Measurements from ENCODE around the gene NRN1L.
"Not testable (repeated sequence)": the region's sequence is repeated elsewhere in the genome, so short reads cannot be mapped to it uniquely, and the experiment has no call there.

Gene NRN1L

GRCh38 chr16:67882374-67883145, 2.1 kb upstream of the NRN1L start:
- no peak for DNase-seq (ENCODE audit: low spot score)

DNA sequence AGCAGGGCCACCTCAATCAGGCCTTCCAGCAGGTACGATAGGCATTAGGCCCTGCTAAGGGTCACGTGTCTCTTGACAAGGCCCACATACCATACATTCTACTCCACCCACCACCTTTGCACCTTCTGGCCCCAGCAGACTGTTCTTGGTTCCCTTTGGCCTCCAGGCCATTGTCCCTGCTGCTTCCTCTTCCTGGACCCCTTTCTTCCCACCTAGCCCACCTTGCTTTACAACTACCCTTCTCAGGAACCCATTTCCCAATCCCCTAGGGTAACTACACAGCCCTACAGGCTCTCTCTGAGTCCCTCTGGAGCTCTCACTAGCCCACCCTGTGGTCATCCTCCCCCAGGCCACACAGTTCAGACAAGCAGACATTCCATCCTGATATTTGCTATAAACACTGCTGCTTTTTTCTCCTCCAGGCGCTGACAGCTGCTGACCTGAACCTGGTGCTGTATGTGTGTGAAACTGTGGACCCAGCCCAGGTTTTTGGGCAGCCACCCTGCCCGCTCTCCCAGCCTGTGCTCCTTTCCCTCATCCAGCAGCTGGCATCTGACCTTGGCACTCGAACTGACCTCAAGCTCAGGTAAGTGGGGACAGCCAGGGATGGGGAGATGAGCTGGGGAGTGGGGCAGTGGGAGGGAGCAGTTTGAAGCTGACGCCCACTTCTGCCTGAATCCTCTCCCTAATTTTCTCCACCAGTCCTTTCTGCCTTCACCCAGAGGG, 1.4 kb upstream of the NRN1L start:
- no peak for DNase-seq (ENCODE audit: low spot score)

- peak; percentile 98 for DNase-seq (ENCODE audit: low spot score)
Observed at GRCh38 chr16:67883872-67884261, 818 bp upstream of the NRN1L start.

DNA sequence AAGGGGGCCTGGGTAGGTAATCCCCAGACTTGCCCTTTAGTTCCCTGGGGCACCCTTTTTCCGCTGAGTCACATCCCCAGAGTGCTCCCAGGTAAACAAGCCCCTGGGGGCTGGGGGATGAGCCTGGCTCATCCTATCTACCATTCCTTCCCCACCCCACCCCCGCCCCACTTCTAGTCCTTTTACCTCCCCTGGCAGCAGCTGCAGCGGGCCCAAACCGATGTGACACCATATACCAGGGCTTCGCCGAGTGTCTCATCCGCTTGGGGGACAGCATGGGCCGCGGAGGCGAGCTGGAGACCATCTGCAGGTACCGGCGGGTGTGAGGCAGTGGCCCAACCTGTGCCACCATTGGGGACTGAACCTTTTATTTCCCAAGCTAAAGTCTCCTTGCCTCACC, 860 bp downstream of the NRN1L start:
- no peak for DNase-seq (ENCODE audit: low spot score)

DNA sequence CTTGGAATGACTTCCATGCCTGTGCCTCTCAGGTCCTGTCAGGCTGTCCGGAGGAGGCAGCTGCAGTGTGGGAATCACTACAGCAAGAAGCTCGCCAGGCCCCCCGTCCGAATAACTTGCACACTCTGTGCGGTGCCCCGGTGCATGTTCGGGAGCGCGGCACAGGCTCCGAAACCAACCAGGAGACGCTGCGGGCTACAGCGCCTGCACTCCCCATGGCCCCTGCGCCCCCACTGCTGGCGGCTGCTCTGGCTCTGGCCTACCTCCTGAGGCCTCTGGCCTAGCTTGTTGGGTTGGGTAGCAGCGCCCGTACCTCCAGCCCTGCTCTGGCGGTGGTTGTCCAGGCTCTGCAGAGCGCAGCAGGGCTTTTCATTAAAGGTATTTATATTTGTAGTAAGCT, 1.3 kb downstream of the NRN1L start:
- no peak for DNase-seq (ENCODE audit: low spot score)

DNA sequence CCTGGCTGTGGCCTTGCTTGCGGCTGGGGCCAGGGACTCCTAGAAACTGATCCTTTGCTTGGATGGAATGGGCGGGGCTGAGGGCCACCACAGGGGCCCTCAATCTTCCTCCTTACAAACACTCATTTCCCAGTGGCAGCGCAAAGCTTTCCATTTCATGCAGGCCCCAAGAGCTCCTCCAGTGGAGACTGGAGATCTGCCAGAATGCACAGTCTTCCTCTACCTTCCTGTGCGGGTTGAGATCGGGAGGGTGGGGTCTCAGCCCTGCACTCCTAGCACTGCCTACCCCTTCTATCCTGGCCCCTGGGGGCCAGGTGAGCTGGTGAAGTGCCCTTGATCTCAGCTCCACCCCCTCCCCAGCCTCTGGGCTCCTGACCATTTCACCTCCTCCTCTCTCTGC, 1.7 kb downstream of the NRN1L start:
- DNase-seq (ENCODE audit: low spot score), result no peak

DNA sequence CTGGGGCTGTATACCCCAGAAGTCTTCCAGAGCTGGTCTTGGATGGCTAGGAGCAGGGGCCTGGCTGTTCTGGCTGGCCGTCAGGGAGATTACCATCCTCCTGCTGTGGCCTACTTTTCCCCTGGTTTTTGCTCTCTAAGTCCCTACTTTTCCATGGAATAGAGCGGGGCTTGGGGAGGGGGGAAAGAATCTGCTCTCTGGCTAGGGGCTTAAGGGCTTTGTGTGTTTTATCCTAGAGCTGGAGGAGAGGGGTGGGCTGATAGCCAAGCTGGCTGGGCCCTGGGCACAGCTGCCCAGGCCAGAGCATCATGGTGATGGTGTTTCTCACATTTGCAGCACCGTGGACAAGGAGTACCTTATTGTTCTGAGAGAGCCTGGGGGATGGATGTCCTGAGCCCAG, 3.6 kb downstream of the NRN1L start:
- no peak for DNase-seq (ENCODE audit: low spot score)

DNA sequence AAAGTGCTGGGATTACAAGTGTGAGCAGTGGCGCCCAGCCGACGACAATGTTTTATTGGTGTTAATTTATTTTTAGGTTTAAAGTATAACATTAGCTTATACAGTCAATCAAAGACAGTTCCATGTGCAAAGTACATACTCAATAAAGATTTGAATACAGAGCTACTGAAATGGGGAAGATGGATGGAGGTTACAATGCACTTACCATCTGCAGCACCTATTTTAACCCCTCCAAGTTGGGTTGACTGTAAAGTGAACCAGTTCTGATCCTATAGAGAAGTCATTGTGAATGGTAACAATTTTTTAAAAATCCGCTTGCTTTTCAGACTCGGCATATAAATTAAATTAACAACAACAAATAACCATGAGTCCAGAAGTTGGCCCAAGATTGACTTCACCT, 7.7 kb downstream of the NRN1L start:
- no peak for DNase-seq (ENCODE audit: low spot score)

DNA sequence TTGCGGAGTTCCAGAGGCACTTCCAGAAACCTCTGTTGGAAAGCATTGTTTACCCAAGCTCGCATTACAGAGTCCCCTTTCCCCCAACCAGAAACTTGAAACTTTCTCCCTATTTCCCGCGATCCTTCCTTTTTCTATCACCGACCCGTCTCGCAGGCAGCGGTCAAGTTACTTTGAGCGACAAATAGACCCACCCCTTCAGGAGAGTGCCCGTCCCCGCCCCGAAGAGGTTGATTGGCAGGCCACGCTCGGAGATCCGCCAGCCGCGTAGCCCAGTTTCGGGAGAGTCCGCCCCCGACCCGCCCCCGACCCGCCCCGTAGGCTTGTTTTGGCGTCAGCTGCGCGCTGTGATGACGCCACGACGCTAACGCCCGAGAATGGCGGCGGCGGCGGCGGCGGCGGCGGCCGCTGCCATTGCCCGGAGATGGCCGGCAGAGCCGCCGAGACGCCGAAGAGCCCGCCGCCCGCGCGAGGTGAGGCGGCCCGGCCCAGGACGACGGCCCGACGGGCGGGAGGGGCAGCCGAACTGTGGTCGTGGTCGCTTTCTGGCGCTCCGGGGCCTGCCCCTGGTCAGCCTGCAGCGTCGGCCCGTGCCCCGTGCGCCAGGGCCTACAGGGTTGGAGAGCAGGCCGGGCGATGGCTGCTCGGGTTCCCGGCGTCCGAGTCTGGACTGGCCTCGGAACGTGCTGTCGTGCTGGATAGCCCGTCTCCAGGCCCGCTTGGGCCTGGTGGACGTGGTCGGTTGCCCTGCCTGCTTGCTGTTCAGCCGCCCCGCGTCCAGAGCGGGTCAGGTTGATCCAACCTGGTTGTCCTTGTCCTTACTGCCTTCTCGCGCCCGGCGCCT, 8.4 kb downstream of the NRN1L start, which contains the start of gene PSKH1:
Gene PSKH1, plus strand, starts transcription at position 356 of the 844 bp plus-strand sequence. CDS start 15,496 bp downstream, outside the sequence.
- peak; percentile 99 for DNase-seq (ENCODE audit: low spot score)

DNA sequence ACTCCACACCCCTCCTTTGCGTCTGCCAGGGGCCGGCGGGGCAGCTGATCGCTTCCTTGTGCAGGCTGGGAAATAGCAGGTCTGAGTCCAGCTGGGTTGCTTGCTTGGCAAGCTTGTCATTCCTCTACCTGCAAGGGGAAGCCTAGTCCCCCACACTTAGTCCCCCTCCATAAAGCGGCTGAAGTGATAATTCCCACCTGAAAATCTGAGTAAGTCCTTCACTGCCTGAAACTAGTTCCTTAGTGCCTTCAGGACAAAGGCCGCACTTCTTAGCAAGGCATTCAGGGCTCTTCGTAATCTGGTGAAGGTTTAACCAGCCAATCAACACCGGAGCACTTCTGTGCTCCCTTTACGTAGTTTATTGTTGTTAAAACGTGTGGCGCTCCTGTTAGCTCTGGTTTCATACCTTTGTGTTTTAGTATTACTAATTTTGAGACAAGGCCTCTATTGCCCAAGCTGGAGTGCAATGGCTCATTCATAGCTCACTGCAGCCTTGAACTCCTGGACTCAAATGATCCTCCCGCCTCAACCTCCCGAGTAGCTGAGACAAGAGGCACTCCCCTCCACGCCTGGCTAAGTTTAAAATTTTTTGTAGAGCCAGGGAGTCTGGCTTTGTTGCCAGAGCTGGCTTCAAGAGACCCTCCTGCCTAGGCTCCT, 9.2 kb downstream of the NRN1L start:
- no peak for DNase-seq (ENCODE audit: low spot score)

- no peak for DNase-seq (ENCODE audit: low spot score)
Observed at GRCh38 chr16:67897231-67897630, 12.5 kb downstream of the NRN1L start.

DNA sequence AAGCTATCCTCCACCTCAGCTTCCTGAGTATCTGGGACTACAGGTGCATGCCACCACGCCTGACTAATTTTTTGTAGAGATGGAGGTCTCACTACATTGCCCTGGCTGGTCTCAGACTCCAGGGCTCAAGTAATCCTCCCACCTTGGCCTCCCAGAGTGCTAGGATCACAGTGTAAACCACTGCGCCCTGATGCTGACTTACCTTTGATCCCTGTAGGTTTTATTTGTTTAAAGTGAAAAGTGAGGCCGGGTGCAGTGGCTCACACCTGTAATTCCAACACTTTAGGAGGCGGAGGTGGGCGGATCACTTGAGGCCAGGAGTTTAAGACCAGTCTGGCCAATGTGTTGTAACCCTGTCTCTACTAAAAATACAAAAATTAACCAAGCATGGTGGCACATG, 17.0 kb downstream of the NRN1L start:
- no peak for DNase-seq (ENCODE audit: low spot score)

- no peak for DNase-seq (ENCODE audit: low spot score)
Observed at GRCh38 chr16:67902831-67903230, 18.1 kb downstream of the NRN1L start.

DNA sequence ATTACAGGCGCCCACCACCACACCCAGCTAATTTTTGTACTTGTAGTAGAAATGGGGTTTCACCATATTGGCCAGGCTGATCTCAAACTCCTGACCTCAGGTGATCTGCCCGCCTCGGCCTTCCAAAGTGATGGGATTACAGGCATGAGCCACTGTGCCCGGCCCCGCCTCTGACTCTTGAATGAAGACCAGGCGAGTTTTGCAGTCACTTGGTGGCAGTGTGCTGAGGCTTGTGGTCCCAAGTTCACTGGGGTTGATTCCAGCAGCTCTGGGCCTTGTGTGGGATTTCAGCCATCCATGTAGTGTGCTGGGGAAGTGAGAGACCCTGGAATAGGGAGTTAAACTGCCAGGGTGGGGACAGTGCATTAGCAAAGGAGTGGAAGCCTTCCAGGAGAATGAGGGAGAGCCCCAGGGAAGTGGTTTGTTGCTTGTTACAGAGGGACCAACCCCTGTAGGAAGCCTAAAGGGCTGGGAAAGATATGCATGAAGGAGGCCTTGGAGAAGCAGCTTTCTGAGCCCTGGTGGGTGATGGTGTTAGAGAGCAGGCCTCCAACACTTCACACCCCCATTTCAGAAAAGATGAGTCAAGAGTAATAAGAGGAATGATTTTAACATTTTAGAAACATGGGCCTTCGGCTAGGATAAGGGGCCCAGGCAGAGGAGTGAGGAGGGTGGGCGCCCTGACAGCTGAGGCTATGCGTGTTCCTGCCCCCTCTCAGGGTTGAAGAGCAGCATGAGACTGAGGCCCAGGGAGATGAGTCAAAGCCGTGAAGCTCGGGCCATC, 22.9 kb downstream of the NRN1L start:
- DNase-seq (ENCODE audit: low spot score), result no peak

DNA sequence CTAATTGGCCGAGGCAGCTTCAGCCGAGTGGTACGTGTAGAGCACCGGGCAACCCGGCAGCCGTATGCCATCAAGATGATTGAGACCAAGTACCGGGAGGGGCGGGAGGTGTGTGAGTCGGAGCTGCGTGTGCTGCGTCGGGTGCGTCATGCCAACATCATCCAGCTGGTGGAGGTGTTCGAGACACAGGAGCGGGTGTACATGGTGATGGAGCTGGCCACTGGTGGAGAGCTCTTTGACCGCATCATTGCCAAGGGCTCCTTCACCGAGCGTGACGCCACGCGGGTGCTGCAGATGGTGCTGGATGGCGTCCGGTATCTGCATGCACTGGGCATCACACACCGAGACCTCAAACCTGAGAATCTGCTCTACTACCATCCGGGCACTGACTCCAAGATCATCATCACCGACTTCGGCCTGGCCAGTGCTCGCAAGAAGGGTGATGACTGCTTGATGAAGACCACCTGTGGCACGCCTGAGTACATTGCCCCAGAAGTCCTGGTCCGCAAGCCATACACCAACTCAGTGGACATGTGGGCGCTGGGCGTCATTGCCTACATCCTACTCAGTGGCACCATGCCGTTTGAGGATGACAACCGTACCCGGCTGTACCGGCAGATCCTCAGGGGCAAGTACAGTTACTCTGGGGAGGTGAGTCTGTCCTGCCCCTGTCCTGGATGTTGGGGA, 24.5 kb downstream of the NRN1L start:
- DNase-seq (ENCODE audit: low spot score), result no peak

DNA sequence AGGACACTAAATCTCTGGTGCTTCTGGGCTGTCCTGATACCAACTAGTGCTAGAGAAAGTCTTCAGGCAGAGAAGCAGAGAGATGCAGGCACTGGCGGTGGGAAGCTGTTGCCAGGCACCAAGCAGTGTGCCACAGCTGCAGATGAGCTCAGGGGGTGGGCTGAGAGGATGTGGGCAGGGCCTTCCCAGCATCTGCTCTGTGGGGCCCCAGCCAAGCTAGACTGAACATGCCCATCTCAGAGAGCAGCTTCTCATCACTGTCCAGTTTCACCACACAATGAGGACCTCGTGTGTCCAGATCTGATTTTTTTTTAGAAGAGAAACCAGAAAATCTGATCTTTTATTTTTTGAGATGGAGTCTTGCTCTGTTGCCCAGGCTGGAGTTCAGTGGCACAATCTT, 25.5 kb downstream of the NRN1L start:
- DNase-seq (ENCODE audit: low spot score), result no peak

DNA sequence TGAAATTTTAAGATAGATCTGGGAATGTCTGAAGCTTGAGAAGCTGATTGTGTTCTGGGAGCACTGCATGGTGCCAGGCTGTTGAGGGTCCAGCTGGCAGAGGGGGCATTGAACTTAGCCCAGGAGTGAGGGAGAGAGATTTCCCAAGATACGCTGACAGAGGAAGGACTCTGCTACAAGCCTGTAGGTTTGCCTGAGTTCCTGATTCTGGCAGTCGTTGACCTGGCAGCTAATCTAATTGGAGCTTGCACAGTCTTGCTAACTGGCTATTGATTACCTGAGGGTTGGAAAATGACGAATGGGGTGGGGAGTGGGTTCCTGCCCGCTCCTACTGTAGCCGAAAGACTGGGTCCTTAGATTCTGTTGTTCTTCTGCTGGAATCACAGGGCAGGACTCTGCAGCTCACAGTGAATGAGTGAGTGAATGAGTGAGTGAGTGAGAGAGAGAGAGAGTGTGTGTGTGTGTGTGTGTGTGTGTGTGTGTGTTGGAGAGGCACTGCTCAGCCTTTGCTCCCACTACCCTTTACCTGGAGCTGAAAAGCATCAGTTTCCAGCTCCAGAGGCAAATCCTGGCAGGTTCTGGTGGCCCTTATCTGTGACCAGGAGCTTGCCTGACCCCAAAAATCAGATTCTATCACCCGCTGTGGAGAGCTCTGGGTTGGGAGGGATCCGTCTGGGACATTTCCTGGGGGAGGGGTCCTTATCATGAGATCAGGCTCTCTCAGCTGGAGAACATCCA, 30.2 kb downstream of the NRN1L start:
- DNase-seq (ENCODE audit: low spot score), result no peak

GRCh38 chr16:67915496-67915769, 30.7 kb downstream of the NRN1L start:
- DNase-seq (ENCODE audit: low spot score), result not testable (repeated sequence)

DNA sequence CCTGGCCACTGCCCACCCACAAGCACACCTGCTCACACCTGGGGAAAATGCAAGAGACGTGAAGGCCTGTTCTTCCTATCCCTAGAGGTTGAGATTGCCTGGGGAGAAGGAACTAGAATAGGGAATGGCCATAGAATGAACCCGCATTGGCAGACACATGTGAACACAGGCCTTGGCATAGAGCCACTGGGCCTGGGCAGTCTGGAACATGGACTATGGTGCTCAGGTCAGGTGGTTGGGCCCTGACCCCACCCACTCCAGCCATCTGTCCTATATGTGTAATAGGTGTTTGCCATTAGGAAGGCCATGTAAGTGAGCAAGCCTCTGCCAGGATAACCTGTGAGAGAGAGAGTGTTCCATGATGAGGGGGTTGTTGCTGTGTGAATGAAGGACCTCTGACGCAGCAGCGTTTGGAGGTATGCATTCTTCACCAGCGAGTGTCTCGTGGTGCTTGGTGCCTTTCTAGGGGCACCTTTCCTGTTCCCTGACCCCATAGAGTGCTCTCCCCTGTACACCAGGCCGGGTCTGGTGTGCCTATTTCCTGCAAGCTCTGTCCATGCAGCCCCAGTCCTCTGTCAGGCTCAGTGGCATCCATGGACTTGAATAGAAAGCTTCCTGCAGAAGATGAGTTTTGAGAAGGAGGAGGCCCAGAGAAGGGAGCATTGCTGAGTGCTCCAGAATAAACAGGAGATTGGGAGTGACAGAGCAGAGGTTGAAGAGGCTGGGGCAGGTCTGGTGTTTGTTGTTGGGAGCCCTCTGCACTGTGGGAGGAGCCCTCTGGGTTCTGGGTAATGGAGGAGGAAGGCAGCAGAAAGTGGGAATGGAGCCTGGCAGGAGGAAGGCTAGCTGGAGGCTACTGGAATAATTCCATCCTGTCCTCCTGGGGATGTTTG, 31.4 kb downstream of the NRN1L start:
- DNase-seq (ENCODE audit: low spot score), result no peak

Data from HuH-7 (cell line).